ENCODE measurements around the gene CEP152.

DNA sequence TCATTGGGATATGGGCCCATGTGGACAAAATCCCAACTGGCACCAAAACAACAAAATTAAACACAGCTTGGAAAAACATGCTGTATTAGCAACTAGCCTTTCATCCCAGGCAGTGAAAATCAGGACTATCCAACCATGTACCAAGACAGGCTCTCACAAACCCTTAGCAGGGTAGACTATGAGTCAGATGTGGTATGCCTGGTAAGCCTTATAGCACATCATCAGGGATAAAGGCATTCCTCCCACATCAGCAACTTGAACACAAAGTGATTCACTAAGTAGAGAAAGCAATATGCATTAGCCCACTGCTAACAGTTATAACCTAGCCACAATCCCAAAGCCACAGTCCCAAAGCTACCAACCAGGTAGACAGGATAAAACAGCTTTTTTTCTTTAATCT, 8.0 kb downstream of the CEP152 start:
- no peak for TF ChIP-seq EZH2 (optimal IDR thresholded peaks at IDR 0.05; ENCODE audit: low read depth, low read length)
- TF ChIP-seq, protein P1, sequence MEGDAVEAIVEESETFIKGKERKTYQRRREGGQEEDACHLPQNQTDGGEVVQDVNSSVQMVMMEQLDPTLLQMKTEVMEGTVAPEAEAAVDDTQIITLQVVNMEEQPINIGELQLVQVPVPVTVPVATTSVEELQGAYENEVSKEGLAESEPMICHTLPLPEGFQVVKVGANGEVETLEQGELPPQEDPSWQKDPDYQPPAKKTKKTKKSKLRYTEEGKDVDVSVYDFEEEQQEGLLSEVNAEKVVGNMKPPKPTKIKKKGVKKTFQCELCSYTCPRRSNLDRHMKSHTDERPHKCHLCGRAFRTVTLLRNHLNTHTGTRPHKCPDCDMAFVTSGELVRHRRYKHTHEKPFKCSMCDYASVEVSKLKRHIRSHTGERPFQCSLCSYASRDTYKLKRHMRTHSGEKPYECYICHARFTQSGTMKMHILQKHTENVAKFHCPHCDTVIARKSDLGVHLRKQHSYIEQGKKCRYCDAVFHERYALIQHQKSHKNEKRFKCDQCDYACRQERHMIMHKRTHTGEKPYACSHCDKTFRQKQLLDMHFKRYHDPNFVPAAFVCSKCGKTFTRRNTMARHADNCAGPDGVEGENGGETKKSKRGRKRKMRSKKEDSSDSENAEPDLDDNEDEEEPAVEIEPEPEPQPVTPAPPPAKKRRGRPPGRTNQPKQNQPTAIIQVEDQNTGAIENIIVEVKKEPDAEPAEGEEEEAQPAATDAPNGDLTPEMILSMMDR (IDR thresholded peaks at IDR 0.05; ENCODE audit: low read length) = no peak

All from MM.1S (cell line).